Cerebellar cortex (tissue), 1 donor: Measurements from ENCODE around the gene TRAF3IP3.

Experiments used
- DNase-seq: peaks from one replicate; pipeline ENCODE4 v3.0.0-alpha.2; 2015; ENCODE audit warnings: low spot score

Gene TRAF3IP3

DNA sequence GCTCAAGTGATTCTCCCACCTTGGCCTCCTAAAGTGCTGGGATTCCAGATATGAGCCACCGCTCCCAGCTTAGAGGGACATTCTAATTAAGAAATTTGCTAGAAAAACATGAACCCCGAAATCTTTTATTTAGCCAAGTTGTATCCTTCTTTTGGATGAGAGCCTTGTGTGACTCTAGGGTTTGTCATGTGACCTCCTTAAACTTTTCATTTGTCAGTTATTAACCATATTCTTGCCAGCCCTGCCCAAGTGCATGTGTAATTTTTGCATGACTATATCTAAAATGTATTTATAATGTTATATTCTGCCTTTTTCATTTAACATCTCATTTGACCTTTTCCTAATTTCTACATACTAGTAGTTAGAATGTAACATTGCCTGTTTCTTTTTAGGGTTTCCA lies 73.9 kb downstream of the TRAF3IP3 start:
- DNase-seq, result no peak

DNA sequence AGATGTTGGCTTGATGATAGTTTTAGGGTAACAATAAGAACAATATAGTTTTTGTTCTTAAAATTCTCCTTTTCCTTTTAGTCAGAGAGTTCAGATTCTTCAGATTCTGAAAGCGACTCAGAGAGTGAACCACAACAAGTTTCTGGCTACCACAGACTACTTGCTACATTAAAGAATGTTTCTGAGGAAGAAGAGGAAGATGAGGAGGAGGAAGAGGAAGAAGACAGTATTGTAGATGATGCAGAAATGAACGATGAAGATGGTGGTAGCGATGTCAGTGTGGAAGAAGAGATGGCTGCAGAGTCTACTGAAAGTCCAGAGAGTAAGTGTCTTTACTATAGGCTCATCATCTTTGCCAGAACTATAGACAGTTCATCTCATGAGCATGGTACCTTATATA lies 74.9 kb downstream of the TRAF3IP3 start:
- no peak for DNase-seq

DNA sequence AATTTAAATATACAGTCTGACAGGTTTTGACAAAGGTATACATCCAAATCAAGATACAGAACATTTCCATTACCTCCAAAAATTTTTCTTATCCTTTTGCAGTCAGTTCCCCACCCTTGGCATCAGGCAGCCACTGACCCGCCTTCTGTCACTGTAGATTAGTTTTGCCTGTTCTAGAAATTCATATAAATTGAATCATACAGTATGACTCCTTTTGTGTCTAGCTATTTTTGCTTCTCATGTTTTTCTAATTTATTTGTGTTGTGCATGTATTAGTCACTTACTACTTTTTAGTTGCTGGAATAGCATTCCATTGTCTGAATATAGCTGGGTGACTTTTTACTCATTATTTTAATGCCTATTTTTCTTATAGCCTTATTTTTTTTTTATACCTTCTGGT lies 75.8 kb downstream of the TRAF3IP3 start:
- DNase-seq, result no peak
